HG03378 (cell line): ENCODE measurements around the gene TEAD3.

ENCODE experiments used
- ATAC-seq: cut with Tn5 transposase; IDR thresholded peaks from one replicate; pipeline ENCODE4 v1.9.1; 2021; ENCODE audit warnings: mild to moderate bottlenecking, moderate library complexity; ENCODE audit not compliant: unreplicated experiment

The TEAD3 gene

GRCh38 chr6:35492974-35493284 is 4.0 kb downstream of the TEAD3 start:
- no peak for ATAC-seq

DNA sequence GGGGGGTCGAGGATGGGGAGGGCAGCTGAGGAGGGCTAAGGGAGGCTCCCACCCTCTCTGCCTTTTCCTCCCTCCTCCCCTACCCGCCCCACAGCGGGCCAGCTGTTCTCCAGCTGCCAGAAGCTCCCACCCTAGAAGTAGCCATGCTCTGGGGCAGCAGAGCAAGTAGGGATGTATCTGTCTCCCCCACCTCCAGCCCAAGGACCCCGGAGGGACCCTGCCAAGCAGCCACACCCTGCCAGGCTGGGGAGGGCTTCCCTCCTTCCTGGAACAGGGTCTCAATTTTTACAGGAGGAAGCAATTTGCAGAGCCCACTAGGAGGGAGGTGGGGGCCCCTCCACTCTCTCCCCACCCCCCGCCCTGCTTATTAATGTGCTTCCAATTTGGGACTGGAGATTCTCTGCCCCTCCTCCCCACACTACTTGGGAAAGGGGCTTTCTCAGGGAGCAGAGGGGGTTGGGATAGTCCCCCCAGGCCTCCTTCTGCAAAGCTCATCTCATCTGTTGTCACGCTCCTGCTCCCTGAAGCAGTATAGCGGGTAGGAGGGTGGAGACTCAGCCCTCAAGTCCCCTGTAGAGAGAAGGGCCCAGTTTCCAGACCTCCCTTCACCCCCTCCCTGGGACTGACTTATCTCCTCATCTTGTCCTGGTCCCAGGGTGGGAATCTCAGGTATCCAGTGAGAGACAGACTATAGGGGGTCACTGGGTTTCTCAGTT is 4.5 kb downstream of the TEAD3 start:
- no peak for ATAC-seq

DNA sequence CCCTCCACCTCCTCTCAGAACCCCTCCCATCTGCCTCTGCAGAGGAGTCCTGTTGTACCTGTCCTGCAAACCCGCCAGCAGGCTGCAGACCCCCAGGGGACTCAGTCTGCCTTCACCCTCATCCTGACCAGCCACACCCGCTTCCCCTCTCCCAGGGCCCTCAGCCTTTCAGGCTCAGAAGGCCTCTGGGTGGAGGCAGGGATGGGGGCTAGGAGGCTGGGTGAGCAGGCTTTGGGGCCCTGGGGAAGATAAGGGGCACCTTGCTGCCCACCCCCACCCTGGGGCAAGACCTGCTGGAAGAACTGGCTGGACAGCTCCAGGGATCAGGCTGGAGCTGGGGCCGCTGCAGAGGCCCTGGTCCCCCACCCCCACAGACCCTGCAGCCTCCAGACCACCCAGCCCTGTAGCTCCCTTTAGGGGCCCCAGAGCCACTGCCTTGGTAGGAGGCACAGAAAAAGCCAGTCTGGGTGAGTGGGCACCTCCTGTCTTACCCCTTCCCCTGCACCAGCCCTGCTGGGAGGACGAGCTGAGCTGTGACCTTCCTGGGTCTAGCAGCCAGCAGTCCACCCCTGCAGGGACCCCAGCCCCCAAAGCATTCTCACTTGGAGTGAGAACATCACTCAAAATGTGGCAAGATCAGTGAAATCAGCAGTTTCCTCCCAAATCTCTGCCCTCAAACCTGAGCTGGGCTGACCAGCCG is 5.2 kb downstream of the TEAD3 start:
- no peak for ATAC-seq

- ATAC-seq = no peak
These were observed 5.9 kb downstream of the TEAD3 start for GRCh38 chr6:35490821-35491557.

DNA sequence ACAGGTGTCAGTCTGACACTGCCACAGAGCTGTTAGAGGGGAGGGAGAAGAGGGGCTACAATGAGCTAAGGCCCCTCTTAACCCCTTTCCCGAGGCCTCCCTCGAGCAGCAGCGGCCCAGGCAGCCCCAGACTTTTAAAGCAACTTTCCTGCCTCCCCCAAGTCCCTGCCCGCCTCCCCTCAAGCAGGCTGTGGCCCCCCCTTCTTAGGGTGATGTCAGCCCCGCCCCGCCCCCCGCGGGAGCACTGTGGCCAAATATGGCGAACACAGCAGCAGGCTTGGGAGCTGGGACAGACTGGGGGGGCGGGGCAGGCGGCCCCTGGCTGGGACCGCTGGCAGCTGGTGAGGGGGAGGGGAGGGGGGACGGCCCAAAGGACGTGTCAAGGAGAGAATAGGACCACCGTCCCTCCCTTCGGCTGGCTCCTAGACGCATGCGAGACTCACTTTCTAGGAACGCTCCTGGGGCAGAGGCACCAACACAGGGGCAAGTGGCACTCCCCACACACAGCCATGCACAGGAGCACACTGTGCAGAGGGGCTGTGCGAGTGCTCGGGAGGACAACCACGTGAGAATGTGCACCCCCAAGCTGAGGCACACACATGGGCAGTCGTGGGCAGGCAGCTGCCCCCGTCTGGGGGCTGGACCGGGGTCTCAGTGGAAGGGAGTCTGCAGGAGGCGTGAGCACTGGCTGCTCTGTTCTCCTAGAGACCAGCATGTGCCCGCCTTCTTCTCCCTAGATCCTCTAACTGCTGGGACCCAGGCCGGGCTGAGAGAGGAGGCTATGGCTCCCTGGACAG is 6.7 kb downstream of the TEAD3 start:
- no peak for ATAC-seq

DNA sequence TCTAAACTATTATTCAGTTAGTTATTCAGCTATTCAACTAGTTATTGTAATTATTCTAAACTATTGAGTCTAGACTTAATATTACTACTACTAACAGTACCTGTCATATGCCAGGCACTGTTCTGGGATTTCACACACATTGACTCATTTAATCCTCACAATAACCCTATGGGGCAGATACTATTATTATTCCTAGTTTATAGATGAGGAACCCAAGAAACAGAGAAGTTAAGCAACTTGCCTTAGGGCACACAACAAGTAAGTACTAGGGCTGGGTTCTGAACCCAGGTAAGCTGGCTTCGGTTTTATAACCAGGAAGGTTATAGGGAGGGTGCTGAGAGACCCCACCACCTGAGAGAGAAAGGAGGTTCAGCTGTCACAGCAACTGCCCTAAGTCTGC is 7.8 kb downstream of the TEAD3 start:
- ATAC-seq = no peak

- ATAC-seq = no peak
These were observed 8.4 kb downstream of the TEAD3 start for GRCh38 chr6:35488517-35488862.

- ATAC-seq = no peak
These were observed 9.0 kb downstream of the TEAD3 start for GRCh38 chr6:35487658-35488516.

DNA sequence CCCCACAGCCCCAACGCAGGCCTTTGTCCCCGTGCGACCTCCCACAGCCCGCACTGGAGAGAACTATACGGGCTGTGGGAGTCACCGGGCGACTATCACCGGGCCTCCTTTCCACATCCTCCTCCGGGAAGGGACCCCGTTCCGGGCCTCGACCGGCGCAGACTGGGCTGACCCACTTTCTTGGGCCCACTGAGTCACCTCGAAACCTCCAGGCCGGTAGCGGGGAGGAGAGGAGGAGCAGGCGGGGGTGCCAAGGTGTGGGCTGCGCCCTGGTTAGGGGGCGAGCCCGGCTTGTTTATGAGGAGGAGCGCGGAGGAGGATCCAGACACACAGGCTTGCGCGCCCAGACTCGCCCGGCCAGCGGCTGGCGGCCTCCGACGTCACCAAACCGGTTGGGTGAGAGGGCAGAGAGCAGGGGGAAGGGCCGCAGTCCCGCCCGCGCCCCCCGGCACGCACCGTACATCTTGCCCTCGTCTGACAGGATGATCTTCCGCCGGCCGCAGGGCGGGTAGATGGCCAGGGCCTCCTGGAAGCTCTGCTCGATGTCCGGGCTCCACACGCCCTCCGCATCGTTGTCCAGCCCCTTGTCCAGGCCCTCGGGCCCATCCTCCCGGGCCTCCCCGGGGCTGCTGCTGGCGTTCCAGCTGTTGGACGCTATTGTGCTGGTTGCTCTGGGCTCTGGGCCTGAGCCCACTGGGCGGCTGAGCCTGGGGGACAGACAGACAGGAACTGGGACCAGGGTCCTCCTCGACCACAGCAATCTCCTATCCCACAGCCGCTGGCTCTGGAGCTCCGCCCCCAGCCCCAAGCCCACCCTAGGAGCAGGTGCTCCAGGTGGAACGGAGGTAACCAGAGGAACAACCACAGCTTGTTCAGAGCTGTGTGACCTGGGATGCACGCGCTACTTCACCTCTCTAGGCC is 10.6 kb downstream of the TEAD3 start:
- no peak for ATAC-seq

- no peak for ATAC-seq
These were observed 11.4 kb downstream of the TEAD3 start for GRCh38 chr6:35485402-35485877.

GRCh38 chr6:35484921-35485392 is 11.9 kb downstream of the TEAD3 start:
- no peak for ATAC-seq

- ATAC-seq = no peak
These were observed 12.8 kb downstream of the TEAD3 start for GRCh38 chr6:35483893-35484645.

GRCh38 chr6:35483490-35483889 is 13.4 kb downstream of the TEAD3 start:
- ATAC-seq = no peak

GRCh38 chr6:35483062-35483461 is 13.8 kb downstream of the TEAD3 start:
- no peak for ATAC-seq

DNA sequence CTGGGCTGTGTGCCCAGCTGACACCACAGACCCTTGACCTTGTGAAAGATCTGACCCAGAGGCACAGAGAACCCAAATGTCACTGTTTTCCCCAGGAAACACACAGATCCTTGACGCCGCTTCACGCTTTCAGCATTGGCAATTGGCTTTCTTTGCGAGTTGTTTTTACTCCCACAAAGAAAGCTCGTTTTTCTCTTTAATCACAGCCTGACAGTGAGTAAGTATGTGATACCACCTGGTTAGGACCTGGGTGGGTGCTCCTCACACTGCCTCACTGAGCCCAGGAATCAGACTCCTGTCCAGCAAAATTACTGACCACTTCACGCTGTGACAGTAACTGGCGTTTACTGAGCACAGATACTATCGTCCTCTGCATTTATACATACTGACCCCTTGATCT is 15.7 kb downstream of the TEAD3 start:
- ATAC-seq = no peak

- no peak for ATAC-seq
These were observed 16.7 kb downstream of the TEAD3 start for GRCh38 chr6:35480176-35480575.

DNA sequence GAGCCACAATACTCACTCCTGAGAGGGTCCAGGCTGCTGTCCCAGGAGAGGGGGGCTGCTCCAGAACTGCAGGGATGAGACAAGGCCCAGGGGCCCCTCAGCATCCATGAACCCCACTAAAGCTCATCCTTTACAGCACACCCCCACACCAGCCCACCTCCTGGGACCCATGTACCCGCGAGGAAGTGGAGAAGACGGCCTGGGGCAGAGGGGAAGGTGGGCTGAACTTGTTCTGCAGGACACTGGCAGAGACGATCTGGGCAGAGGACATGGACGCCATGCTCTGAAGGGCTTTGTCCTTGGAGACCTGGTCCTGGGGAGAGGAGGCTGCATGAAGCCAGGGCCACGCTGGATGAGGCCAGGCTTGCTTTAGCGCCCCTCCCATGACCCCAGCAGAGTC is 18.6 kb downstream of the TEAD3 start:
- ATAC-seq = no peak

- no peak for ATAC-seq
These were observed 19.2 kb downstream of the TEAD3 start for GRCh38 chr6:35477551-35478179.
